Thymus (tissue), 11 donors: ENCODE data around the gene KAZN. TPM values are rescaled to one million over a fixed set of nuclear protein-coding genes. Genes with fewer than 3 reads are reported as not detected.

Experiments
- DNase-seq, 9 donors: peaks; one replicate each; pipeline ENCODE4 v3.0.0-alpha.2; 2013; ENCODE audit warnings: low spot score in 9 of 9, low read depth in 6 of 9, missing footprints in 1 of 9
- H3K27ac ChIP-seq, 2 donors: one replicate each; pipeline ENCODE4 v1.5.1; 2013; ENCODE audit warnings: control low read depth in 1 of 2, low read depth in 1 of 2, low read length in 1 of 2, mild to moderate bottlenecking in 1 of 2, moderate library complexity in 1 of 2
- H3K27me3 ChIP-seq, 2 donors: one replicate each; pipeline ENCODE4 v1.5.1; 2013; ENCODE audit warnings: low read length in 1 of 2; ENCODE audit not compliant: control insufficient read depth in 2 of 2, insufficient read depth in 1 of 2
- H3K36me3 ChIP-seq, 2 donors: one replicate each; pipeline ENCODE4 v1.5.1; 2013; ENCODE audit warnings: low read length in 1 of 2, mild to moderate bottlenecking in 1 of 2, moderate library complexity in 1 of 2; ENCODE audit not compliant: control insufficient read depth in 2 of 2, insufficient read depth in 2 of 2
- H3K4me1 ChIP-seq, 2 donors: one replicate each; pipeline ENCODE4 v1.5.1; 2013; ENCODE audit warnings: low read length in 2 of 2; ENCODE audit not compliant: control insufficient read depth in 2 of 2, insufficient read depth in 2 of 2
- H3K4me3 ChIP-seq, 2 donors: one replicate each; pipeline ENCODE4 v1.5.1; 2013; ENCODE audit warnings: low read length in 2 of 2, control low read depth in 1 of 2, mild to moderate bottlenecking in 1 of 2
- H3K9me3 ChIP-seq, 2 donors: one replicate each; pipeline ENCODE4 v1.5.1; 2013; ENCODE audit warnings: low read length in 1 of 2, mild to moderate bottlenecking in 1 of 2; ENCODE audit not compliant: control insufficient read depth in 2 of 2, insufficient read depth in 1 of 2
- WGBS: extraction: QIAGEN DNeasy Blood & Tissue Kit; methylation state at CpG from one replicate; pipeline ENCODE4 v1.1.7; 2013; 5-methylcytosine and 5-hydroxymethylcytosine counted together
- polyA plus RNA-seq: library from polyadenylated mRNA; stranded (reverse); fragments of 200-250 nt; gene quantifications from one replicate; pipeline ENCODE4 v1.2.3, GENCODE V29; 2013
- total RNA-seq: library from RNA; stranded (reverse); fragments of 120-200 nt; gene quantifications from one replicate; pipeline ENCODE4 v1.2.4, GENCODE V29; 2013
- donor health status: healthy.

Gene KAZN
- total and polyA plus RNA-seq, 2 donors: 1.3 to 5.7 TPM

DNA sequence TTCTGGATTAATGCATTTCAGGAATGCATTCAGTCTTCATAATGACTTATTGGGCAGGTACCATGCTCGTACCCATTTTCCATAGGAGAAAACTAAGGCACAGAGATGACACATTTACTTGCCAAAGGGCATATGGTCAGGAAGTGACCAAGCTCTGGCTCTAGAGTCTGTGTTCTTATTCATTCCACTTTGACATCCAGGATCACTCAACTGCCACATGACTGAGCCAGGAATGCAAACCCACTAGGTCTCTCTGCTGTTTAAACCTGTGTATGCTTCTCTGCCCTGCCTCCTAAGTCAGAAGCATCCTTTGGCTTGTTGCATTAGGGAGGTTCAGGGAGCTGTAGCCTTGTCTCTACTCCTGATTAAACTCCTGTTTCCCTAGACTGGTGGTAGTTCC, 7.5 kb downstream of the KAZN start:
- H3K36me3 ChIP-seq: no peaks in the 10 kb centered on the region
- 95% methylated on average over 1 of the region's 1 CpG for WGBS

DNA sequence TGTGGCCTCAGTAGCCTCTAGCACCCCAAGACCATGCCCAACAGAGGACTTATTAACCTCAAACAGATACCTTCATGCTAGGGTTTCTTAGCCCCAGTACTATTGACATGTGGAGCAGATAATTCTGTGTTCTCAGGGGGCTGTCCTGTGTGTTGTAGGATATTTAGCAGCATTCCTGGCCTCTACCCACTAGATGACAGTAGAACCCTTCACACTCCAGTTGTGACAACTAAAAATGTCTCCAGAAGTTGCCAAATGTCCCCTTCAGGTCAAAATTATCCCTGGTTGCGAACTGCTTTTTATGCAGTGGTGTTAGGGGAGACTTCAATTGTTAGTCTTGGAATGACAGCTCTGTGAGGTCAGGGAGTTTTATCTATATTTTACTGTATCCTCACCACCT, 8.1 kb downstream of the KAZN start:
- no peaks in the 10 kb centered on the region for H3K9me3 ChIP-seq
- no peaks in the 10 kb centered on the region for H3K4me1 ChIP-seq
- 47% methylated on average over 1 of the region's 1 CpG for WGBS
- H3K27ac ChIP-seq: no peak overlapping the region
- no peaks in the 10 kb centered on the region for H3K36me3 ChIP-seq
- DNase-seq: no peak
- no peak overlapping the region for H3K4me3 ChIP-seq
- H3K27me3 ChIP-seq: peaks cover 0 to 3% of the 10 kb centered on the region in 2 donors

More for the DNA sequence above, 7.5 kb downstream of the KAZN start:
- no peak for DNase-seq
- Histone ChIP-seq H3K9me3 (no peaks in the 10 kb centered on the region), H3K4me1 (no peaks in the 10 kb centered on the region), H3K27ac (no peak overlapping the region), H3K4me3 (no peak overlapping the region), H3K27me3 (peaks cover 3 to 7% of the 10 kb centered on the region in 2 donors)

DNA sequence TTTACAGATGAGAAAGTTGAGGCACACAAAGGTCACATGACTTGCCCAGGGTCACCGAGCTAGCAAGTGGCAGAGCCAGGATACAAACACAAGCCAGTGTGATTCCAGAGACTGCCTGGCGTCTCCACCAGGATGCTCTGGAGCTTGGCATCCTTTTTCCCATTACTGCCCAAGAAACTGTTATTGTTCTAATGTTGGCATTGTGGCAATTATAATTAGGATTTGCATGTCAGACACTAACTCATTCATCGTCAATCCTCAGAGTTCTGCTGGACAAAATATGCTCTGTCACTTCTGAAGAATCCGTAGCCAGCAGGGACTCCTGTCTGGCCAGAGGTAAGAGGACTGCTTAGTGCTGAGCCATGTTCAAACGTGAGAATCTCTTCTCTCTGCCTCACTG, 8.8 kb downstream of the KAZN start:
- WGBS: 96% methylated on average over 5 of the region's 5 CpGs
- Histone ChIP-seq H3K4me3 (no peak overlapping the region), H3K4me1 (no peaks in the 10 kb centered on the region), H3K36me3 (no peaks in the 10 kb centered on the region), H3K9me3 (no peaks in the 10 kb centered on the region), H3K27me3 (peaks cover 0 to under 1% of the 10 kb centered on the region in 2 donors), H3K27ac (no peak overlapping the region)
- DNase-seq: no peak

DNA sequence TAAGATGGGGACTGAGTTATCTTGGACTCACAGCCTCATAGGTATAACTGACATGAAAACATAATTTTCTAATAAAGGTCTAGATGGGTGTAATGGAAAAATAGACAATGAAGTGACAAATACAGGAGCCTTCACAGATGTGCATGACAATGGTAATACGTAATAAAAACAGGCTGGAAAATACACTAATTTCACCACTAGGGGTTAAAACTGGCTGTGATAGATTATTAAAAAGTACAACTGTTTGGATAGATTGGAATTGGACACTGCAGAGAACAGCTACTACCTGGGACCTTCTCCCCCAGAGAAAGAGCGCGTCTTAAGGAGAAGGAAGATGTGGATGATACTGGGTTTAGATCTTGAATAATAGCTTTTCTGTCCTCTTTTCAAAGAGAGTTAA, 9.8 kb downstream of the KAZN start:
- Histone ChIP-seq H3K4me3 (no peak overlapping the region), H3K4me1 (no peaks in the 10 kb centered on the region), H3K9me3 (no peaks in the 10 kb centered on the region), H3K27ac (no peak overlapping the region), H3K27me3 (no peaks in the 10 kb centered on the region), H3K36me3 (no peaks in the 10 kb centered on the region)
- DNase-seq: no peak
- 100% methylated on average over 3 of the region's 3 CpGs for WGBS

DNA sequence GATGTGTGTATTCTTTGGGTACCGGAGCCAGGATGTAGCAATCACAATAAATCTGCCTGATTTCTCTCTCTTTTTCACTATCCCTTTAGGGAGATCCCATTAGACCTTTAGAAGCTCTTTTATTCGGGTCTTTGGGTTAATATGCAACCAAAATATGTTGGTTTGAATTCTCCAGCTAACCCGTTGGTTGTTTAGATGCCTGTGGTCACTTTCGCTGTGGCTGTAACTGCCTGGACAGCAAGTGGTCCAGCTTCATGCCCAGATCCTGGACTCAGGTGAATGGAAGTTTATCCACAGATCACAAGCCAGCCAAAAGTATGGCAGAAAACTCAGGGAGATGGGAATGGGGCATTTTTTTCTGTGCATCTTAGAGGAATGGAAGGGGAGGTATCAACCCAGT, 12.3 kb downstream of the KAZN start:
- Histone ChIP-seq H3K27me3 (no peaks in the 10 kb centered on the region), H3K36me3 (no peaks in the 10 kb centered on the region), H3K4me3 (no peak overlapping the region), H3K27ac (no peak overlapping the region), H3K4me1 (no peaks in the 10 kb centered on the region), H3K9me3 (no peaks in the 10 kb centered on the region)
- DNase-seq: no peak
- WGBS: 95% methylated on average over 4 of the region's 4 CpGs

DNA sequence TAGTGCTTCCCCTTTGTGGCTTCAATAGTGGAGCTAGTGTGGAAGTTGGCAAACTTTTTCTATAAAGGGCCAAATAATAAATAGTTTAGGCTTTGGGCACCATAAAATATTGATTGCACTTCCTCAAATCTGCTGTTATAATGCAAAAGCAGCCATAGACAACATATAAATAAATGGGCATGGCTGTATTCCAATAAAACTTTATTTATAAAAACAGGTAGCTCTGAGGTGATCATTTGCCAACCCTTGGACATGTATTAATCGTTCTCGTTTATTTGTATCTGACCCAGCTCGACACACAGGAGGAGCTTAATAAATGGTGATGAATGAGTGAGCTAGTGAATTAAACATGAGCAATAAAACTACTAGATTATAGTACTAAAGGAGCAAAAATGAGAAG, 13.3 kb downstream of the KAZN start:
- 95% methylated on average over 3 of the region's 3 CpGs for WGBS
- no peak for DNase-seq
- Histone ChIP-seq H3K4me1 (no peaks in the 10 kb centered on the region), H3K4me3 (no peak overlapping the region), H3K36me3 (no peaks in the 10 kb centered on the region), H3K27me3 (no peaks in the 10 kb centered on the region), H3K9me3 (no peaks in the 10 kb centered on the region), H3K27ac (no peak overlapping the region)

DNA sequence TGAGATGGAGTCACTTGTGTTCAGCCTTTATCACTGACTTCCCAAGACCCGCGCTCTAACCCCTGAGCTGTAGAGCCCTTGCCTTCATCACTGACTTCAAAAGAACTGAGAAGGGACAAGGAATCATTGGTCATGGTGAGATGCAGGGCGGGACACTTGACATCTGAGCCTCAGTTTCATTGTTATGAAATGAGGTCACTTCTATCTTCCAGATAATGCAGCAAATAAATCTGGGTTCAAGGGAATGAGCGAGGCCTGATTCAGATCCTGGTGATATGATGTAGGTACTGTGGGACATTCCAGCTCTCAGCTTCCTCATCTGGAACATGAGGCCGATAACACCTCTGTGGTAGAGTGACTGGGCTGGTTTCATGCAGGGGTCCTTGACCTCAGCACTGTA, 13.8 kb downstream of the KAZN start:
- no peak overlapping the region for H3K27ac ChIP-seq
- no peaks in the 10 kb centered on the region for H3K9me3 ChIP-seq
- WGBS: 88% methylated on average over 5 of the region's 5 CpGs
- no peak overlapping the region for H3K4me3 ChIP-seq
- H3K36me3 ChIP-seq: no peaks in the 10 kb centered on the region
- DNase-seq: no peak
- no peaks in the 10 kb centered on the region for H3K27me3 ChIP-seq
- H3K4me1 ChIP-seq: no peaks in the 10 kb centered on the region

DNA sequence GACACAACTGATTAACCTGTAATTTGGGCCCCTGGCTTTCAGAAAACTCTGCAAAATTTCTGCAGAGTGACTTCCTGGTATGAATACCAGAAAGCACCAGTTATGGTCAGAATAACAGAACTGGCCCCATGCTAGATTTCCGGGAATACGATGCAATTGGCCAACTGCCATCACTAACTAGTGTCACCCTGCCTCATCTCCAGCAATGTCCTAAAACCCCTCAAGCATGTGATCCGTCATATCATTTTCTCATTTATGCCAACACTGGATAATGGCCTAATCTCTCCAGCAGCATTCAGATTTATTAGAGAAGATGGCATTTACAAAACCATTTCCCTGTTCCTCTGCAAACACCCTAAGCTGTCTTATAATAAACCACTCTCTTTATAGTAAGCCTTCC, 15.4 kb downstream of the KAZN start:
- Histone ChIP-seq H3K27ac (no peak overlapping the region), H3K36me3 (no peaks in the 10 kb centered on the region), H3K9me3 (no peaks in the 10 kb centered on the region), H3K4me3 (no peak overlapping the region), H3K4me1 (no peaks in the 10 kb centered on the region), H3K27me3 (no peaks in the 10 kb centered on the region)
- no peak for DNase-seq
- WGBS: 90% methylated on average over 3 of the region's 3 CpGs

DNA sequence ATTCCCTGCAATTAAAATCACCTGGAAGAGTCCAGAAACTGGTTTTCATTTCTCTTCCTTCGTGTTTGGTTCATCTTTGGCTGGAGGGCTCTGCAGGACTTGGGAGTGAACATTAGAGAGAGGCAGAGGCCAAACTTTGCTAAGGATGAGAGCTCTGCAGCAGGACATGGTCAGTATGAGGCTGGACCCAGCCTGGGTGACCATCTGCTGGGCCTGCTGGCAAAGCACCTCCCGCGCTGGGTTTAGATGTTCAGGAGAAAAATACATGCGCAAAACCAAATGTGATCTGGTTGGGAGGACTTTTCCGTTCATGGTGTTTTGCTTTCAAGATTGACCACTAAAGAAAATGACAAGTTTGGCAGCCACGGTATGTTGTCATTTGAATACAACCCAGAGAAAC, 15.9 kb downstream of the KAZN start:
- Histone ChIP-seq H3K27ac (no peak overlapping the region), H3K9me3 (no peaks in the 10 kb centered on the region), H3K27me3 (no peaks in the 10 kb centered on the region), H3K4me3 (no peak overlapping the region), H3K4me1 (no peaks in the 10 kb centered on the region), H3K36me3 (no peaks in the 10 kb centered on the region)
- 95% methylated on average over 6 of the region's 6 CpGs for WGBS
- DNase-seq: no peak
